Measurements from ENCODE around the gene IL1R2. TPM values are rescaled to one million over a fixed set of nuclear protein-coding genes. Genes with fewer than 3 reads are reported as not detected.
"Not testable (repeated sequence)": the region's sequence is repeated elsewhere in the genome, so short reads cannot be mapped to it uniquely, and the experiment has no call there.

The IL1R2 gene
- polyA plus RNA-seq, 3 donors = 0.28 to 1.1 (median 0.44) TPM

DNA sequence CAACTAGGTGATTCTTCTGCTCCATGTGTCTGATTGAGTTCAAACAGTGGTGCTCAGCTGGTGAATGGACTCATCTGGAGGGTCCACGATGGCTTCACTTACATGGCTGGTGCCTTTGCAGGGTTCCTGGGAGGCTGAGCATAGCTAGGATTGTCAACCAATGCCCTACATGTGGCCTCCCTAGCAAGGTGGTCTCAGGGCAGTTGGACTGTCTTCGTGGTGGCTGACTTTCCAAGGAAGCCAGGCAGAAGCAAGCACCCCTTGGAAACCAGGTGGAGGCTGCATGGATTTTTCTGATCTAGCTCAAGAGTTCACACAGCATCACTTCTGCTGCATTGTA lies 6.8 kb downstream of the IL1R2 start:
- DNase-seq = no peak

DNA sequence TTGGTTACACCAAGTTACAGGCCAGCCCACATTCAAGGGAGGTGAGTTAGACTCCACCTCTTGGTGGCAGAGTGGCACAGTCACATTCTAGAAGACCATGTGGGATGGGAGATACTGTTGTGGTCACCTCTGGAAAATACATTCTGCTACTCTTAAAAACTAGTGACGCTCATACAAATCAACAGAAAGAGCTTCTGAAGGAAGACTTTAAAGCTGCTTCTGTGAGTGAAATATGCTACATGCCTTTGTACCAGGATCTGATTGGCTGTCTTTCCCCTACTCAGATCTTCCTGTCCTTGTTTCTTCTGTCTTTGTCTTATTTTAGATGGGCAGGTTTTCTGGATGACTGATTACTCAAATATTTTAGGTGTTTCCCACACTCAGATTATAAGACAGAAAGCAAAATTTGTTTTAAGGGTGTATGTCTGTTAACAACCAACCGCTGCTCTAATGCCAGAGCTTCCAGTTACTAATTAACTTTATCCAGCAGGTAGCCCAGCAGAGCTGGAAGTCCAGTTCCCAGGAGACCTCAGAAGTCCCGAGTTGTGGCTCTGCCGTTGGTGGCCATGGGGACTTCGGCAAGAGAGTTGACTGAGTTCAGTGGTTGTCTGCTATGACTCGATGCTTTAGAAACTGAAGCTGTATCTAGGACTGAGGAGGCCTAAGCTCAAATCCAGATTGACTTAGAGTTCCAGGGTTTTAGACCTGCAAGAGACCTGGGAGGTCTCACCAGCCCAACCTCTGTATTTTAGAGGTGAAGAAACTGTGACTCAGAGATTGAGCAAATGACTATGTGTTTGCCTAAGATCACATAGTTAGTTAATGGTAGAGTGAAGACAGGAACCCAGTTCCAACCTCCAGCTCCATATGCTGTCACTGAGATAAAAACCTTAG lies 7.4 kb downstream of the IL1R2 start:
- DNase-seq = no peak

DNA sequence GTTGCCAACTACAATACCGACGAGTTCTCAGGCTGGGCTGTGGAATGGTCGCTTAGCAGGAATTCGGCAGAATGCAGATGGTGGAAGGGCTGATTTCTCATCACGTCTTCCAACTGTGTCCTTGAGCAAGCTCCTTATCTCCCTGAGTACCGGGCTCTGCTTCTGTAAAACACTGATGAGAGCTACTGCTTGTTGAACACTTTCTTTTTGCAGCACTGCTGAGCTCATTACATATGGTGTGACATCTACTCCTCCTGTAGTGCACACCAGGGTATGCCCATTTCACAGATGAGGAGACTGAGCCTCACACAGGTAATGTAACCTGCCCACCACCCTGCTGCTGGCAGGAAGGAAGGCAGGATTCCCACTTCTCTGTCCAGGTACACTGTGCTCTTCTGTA lies 8.3 kb downstream of the IL1R2 start:
- no peak for DNase-seq

DNA sequence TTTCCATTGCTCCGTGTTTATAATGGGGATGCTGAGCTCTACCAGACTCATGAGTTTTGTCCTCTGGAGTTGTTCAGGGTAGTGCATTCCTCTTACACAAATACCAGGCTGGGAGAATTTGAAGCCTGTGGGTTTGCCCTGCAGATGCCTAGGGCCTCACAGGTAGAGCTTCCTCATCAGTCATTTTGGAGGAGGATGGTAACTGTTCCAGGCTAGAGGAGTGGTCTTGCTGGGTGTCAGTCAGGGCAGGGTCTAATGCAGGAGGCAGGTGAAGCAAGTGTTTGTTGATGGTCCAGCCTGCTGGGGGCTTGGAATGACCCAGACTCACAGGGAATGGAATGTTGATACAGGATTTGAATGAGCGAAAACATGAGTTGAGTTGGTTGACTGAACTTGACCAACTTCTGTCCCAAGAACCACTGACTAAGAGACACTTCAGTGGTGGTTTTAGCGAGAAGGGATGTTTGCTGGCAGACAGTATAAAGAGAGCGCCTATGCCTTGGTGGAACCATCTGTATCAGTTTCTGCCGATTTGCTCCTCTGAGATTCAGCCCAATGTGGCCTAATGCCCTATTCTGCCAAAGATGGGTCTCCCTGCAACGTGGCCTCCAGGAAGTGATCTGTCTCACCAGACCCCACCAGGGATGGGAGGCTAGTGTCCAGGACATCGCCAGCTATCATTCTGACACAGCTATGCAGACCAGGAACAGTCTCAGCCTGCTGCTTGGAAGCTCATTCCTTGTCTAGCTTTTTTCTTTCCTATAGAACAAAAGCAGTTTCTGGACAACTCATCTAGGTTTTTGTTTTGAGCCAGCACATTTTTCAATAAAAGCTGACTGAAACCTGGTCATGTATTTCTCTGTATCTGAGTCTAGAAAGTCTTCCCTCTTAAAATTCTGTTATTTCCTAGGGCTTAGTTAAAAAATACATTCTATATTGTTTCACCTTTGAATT lies 9.3 kb downstream of the IL1R2 start:
- no peak for DNase-seq

DNA sequence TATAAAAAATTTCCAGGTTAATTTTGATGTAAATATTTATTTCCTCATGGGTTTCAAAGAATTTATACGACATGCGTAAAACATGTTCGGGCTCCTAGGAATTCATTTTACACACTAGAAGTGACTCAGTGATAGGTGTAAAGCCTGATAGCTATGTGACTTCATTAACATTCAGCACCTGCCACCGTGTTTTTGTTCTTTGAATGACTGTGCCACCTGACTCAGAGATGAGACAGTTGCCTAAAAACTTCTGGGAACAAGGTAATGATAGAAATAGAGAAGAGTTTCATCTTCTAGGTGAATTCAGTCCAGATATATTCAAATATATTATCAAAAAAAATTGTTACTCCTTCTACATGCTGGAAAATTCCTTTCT lies 10.0 kb downstream of the IL1R2 start:
- no peak for DNase-seq

DNA sequence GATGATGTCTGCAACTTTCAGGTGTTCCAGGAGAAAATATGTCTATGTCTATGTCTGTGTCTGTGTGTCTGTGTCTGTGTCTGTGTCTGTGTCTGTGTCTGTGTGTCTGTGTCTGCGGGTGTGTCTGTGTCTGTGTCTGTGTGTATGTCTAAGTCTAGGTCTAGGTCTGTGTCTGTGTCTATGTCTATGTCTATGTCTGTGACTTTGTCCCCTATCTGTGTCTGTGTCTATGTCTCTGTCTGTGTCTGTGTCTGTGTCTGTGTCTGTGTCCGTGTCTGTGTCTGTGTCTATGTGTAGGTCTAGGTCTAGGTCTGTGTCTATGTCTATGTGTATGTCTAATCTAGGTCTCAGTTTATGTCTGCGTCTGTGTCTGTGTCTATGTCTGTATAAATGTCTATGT lies 10.5 kb downstream of the IL1R2 start:
- no peak for DNase-seq

DNA sequence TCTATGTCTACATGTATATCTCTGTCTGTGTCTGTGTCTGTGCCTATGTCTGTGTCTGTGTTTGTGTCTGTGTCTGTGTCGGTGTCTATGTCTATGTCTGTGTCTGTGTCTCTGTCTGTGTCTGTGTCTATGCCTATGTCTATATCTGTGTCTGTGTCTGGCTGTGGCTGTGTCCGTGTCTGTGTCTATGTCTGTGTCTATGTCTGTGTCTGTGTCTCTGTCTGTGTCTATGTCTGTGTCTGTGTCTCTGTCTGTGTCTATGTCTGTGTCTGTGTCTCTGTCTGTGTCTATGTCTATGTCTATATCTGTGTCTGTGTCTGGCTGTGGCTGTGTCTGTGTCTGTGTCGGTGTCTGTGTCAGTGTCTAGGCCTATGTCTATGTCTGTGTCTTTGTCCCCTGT lies 11.1 kb downstream of the IL1R2 start:
- not testable (repeated sequence) for DNase-seq

DNA sequence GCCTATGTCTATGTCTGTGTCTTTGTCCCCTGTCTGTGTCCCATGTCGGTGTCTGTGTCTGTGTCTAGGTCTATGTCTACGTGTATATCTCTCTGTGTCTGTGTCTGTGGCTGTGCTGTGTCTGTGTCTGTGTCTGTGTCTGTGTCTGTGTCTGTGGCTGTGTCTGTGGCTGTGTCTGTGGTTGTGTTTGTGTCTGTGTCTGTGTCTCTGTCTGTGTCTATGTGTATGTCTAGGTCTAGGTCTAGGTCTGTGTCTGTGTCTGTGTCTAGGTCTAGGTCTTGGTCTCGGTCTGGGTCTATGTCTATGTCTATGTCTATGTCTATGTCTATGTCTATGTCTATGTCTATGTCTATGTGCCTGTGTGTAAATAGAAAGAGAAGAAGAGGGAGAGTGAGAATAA lies 11.9 kb downstream of the IL1R2 start:
- no peak for DNase-seq

DNA sequence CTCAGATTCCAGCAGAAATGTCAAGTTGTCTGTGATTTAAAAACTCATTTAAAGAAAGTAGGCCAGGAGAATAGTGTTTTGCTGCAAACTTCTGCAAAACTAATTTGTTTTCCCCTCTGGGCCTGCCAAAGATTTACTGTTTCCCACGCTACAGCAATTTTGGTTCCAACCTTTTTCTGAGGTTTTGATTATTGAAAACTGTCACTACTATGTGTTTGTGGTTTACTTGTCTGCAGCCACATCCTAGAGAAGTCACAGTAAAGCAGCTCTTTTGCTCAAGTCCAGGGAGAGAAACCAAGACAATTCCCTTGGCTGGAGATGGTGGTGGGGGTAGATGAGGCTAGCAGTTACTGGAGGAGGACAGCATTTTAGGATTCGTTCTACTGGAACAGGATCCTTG lies 12.8 kb downstream of the IL1R2 start:
- no peak for DNase-seq

DNA sequence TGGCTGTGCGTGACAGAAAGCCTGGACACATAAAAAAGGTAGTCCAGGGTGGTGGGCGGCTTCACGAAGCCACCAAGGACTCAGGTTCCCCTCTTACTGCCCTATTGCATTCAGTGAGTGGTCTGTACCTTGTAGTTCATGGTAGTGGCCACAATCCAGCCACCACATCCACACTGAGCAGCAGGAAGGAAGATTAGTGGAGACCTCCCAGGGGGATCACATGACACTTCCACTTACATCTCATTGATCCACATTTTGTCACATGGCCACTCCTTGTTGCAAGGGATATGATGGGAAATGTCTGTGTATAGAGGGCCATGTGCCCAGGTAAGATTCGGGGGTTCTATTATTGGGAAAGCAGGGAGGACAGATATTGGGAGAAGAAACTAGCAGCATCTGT lies 13.7 kb downstream of the IL1R2 start:
- DNase-seq = no peak

DNA sequence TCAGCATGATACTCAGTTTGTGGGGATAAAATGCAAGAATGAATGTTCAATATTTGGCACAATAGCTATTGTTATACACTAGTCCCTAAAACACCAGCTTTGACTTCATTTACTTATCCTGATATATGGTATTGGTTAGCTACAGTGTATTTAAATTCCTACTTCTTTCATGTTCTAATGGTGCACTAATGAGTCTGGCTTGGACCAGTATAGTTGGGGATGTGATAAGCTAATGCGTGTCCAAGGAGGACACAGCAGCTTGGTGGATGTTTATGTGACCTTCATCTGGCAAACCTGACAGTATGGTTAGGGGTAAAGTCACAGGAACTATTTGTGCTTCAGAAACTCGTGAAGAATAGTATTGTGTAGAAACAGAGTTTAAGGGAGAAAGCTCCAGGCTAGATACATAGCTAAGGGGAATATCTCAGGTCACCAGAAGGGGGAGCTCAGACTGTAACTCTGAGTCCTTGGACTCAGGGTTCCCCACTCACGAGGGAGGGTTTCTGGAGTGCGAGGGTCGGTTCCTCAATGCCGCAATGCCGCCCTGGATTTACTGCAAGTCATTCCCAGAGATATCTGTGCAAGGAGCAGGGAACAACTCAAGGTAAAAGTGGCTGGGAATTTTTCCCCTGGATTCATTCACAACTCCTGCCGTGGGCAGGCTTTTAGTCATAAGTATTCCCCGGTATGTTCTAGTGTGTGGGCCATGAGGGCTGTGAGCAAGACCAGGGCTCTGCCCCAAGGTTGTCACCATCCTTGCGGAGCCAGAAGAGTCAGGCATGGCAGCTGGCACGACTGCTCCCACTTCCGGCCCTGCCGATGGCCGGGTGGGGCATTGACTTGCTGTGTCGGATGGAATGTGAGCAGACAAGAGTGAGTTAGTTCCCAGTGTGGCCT lies 14.5 kb downstream of the IL1R2 start:
- DNase-seq = no peak

DNA sequence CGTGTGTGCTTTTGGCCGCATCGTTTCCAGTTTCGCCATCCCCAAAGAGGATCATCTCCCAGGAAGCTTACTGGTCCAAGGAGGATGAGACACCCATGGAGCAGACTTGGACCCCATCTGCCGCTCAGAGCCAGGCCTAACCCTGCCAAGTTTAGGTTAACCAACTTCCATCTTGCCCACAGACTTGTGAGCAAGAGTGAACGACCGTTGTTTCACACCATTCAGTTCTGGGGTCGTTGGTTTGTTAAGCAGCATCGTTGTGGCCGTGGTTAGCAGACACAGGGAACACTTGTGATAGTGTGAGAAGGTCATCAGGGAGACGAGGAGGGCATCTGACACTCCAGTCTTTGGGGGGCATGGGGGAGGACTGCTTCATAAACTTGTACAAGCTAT lies 15.1 kb downstream of the IL1R2 start:
- DNase-seq = no peak

DNA sequence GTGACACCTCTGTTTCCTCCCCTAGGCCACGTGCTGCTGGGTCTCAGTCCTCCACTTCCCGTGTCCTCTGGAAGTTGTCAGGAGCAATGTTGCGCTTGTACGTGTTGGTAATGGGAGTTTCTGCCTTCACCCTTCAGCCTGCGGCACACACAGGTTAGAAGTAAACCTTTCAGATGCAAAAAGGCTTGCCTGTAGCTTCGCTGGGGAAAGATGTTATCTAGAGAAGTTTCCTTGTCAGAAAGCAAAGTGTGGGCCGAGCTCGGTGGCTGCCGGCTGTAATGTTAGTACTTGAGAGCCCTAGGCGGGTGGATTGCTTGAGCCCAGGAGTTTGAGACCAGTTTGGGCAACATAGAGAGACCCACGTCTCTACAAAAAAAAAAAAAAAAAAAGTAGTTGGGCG lies 16.7 kb downstream of the IL1R2 start:
- DNase-seq = no peak

DNA sequence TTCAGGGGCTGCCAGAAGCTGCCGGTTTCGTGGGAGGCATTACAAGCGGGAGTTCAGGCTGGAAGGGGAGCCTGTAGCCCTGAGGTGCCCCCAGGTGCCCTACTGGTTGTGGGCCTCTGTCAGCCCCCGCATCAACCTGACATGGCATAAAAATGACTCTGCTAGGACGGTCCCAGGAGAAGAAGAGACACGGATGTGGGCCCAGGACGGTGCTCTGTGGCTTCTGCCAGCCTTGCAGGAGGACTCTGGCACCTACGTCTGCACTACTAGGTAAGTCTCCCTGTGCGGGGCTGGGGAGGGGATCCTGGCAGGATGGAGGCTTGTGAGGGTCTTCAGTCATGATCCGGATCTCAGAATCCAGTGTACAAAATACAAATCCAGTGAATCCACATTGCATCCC lies 17.8 kb downstream of the IL1R2 start:
- no peak for DNase-seq

DNA sequence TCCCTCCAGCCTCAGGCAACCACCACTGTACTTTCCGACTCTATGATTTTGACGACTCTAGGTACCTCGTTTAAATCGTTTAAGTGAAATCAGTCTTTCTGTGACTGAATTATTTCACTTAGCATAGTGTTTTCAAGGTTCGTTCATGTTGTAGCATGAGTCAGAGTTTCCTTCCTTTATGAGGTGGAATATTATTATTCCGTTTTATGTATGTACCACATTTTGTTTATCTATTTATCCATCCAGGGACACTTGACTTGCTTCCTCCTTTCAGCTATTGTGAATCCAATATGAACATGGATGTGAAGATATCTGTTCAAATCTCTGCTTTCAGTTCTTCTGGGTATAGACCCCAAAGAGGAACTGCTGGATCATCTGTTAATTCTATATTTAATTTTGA lies 19.1 kb downstream of the IL1R2 start:
- DNase-seq = no peak

DNA sequence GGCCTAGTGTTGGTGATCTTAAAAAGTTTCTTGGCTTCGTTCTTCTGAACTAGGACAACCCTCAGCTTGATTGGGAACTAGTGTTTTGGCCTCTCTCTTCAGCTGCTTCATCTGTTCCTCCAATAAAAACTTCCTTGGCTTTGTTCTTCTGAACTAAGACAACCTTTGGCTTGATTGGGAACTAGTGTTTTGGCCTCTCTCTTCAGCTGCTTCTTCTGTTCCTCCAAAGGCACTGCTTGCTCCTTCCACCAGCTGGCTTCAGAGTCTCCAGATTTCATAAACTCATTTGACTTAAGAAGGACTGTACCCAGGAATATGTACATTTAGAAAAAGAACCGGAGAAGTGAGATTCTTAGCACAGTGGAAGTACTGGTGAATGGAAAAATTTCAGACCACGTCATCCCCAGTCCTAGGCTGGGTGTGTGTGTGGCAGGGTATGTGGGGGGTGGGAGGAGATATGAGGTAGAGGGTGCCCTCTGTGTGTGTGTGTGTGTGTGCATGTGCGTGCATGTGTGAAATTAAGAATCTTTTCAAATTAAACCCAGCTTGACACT lies 20.4 kb downstream of the IL1R2 start:
- no peak for DNase-seq

DNA sequence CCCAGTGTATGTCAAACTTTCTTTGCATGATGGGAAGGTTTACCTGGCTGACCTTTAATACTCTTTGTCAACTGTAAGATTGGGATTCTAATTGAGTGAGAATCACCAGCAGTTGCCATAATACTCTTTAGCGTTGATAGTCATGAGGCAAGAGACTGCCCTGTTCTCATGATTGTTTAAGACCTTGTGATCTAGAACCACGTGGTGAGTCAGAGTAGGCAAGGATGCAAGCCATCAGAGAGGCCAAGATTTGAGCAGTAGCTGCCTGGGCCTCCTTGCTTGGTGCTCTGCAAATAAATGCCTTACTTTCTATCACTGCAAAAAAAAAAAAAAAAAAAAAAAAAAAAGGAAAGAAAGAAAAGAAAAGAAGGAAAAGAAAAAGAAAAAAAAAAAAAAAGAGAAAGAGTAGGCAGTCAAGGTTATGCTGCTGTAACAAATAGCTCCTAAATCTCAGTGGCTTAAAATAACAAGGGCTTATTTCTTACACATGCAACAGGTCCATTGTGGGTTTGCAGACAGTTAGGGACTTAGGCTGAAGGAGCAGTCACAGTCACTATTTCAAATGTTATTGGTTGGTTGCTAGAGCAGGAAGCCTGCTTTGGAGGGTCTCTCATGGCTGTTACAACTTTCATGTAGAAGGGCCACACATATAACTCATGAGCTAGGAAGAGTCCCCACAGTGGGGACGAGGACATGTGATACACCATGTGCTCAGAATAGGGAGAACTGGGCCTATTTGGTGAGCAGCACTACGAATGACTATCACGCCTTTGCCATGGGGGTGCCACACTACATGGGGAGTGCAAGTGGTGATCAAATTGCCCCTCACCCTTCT lies 21.7 kb downstream of the IL1R2 start:
- no peak for DNase-seq

DNA sequence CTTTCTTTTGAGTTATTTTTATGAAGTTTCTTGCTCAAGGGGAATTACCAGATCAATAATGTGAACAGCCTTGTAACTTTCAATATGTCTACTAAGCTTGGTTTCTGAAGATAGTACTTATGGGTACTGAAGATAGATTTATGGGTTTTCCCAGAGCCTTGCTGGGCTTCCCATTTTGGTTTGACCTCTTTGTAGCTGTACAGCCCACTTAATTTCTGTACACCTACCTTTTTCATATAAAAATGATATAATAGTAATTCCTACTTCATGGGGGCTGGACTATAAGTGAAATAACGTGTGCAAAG lies 22.2 kb downstream of the IL1R2 start:
- DNase-seq = no peak

DNA sequence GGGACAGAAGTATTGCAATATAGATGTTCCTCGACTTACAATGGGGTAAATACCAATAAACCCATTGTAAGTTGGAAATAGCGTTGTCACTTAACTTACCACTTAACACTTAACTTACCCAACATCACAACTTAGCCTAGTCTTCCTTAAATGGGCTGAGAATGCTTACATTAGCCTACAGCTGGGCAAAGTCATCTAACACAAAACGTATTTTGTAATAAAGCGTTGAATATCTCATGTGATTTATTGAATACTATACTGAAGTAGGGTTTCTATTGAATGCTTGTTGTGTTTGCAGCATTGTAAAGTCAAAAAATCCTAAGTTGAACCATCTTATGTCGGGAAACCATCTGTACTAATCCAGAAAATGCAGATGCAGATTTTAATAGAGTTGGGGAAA lies 23.6 kb downstream of the IL1R2 start:
- no peak for DNase-seq

DNA sequence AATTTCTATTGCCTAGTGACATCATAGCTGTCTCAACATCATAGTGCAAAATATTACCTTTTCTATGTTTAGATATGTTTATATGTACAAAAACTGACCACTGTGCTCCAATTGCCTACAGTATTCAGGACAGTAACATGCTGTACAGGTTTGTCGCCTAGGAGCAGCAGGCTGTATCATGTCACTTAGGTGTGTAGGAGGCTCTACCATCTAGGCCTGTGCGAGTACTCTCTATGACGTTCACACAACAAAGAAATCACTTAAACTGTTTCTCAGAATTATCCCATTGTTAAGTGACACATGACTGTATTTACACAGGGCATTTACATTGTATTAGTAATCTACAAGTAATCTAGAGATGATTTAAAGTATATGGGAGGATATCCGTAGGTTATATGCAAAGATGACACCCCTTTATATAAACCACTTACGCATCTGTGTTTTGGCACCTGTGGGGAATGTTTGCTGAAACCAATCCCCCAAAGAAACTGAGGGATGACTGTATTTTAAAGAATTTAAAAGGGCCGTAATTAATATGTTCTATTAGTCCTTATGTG lies 24.7 kb downstream of the IL1R2 start:
- no peak for DNase-seq
